HepG2 (cell line): ENCODE results near the gene FGFR2. TPM values are rescaled to one million over a fixed set of nuclear protein-coding genes. Genes with fewer than 3 reads are reported as not detected.

Experiments used
- ATAC-seq: fragments of 200-7000 bp; cut with Tn5 transposase; 3 replicates; pipeline ENCODE4 v1.9.1; 2020; ENCODE audit warnings: mild to moderate bottlenecking, moderate library complexity
- BruUV-seq: library from RNA; stranded (reverse); fragments of 400-500 nt; replicated peaks from 2 replicates; lab custom pipeline; 2021; lab: Mats Ljungman, UMichigan
- CTCF ChIA-PET: fragments of 300-600 bp; formaldehyde crosslinking; extraction: SDS; loops from one replicate; lab custom pipeline; 2021; ENCODE audit warnings: low total read pairs, inconsistent platforms, low intra/inter-chr PET ratio; lab: Yijun Ruan, JAX
- POLR2A ChIA-PET: fragments of 350-600 bp; sonication (Branson Sonifier 250); formaldehyde crosslinking; loops from one replicate; lab custom pipeline; 2020; ENCODE audit warnings: antibody characterized with exemption, inconsistent platforms; lab: Yijun Ruan, JAX
- DNase-seq: peaks from one replicate; pipeline ENCODE4 v3.0.0-alpha.2; 2015; ENCODE audit warnings: low spot score
- FAIRE-seq: peaks from 3 replicates; lab custom pipeline; 2011; peaks lifted over from hg19 to GRCh38; lab: Jason Lieb, UNC
- H2AFZ ChIP-seq: one replicate; pipeline ENCODE4 v1.6.1; 2011; ENCODE audit warnings: low read length, inconsistent platforms
- H3K27ac ChIP-seq: fragments of 300-600 bp; 3 replicates; pipeline ENCODE4 v1.8.0; 2011; ENCODE audit warnings: mixed run types, mild to moderate bottlenecking, mixed read lengths, low read length, inconsistent platforms; ENCODE audit not compliant: insufficient read depth; ENCODE audit errors: extremely low read length
- H3K27me3 ChIP-seq, 2 experiments: fragments of 200-600 bp in 1 of 2; 2 replicates in 1 of 2; 3 replicates in 1 of 2; pipeline versions ENCODE4 v1.6.0 to v1.8.0; 2011; ENCODE audit warnings: low read length in 2 of 2, mild to moderate bottlenecking in 2 of 2, moderate library complexity in 2 of 2, inconsistent platforms in 1 of 2; ENCODE audit not compliant: insufficient read depth in 2 of 2, control insufficient read depth in 1 of 2
- H3K36me3 ChIP-seq, 2 experiments: fragments of 200-600 bp in 1 of 2; replicated peaks in 1 of 2; 2 replicates in 1 of 2; 3 replicates in 1 of 2; pipeline versions ENCODE4 v1.5.1 to v1.8.0; 2011; ENCODE audit warnings: low read length in 2 of 2, inconsistent platforms in 1 of 2; ENCODE audit not compliant: insufficient read depth in 2 of 2, control insufficient read depth in 1 of 2
- H3K4me1 ChIP-seq: 2 replicates; pipeline ENCODE4 v1.5.1; 2012; ENCODE audit warnings: low read length, inconsistent platforms; ENCODE audit not compliant: insufficient read depth
- H3K4me2 ChIP-seq: 2 replicates; pipeline ENCODE4 v1.6.0; 2011; ENCODE audit warnings: low read depth, low read length, inconsistent platforms
- H3K4me3 ChIP-seq, 3 experiments: fragments of 200-600 bp in 1 of 3; sonication (generic), shearing (Covaris generic) in 1 of 3; replicated peaks in 1 of 3; 2 replicates each; pipeline ENCODE4 v1.5.1; 2011 to 2016; ENCODE audit warnings: low read length in 3 of 3, inconsistent platforms in 2 of 3, low read depth in 2 of 3, mild to moderate bottlenecking in 2 of 3, control low read depth in 1 of 3, mixed read lengths in 1 of 3; ENCODE audit not compliant: insufficient read depth in 1 of 3
- H3K79me2 ChIP-seq: one replicate; pipeline ENCODE4 v1.6.1; 2011; ENCODE audit warnings: low read length, inconsistent platforms; ENCODE audit not compliant: insufficient read depth
- H3K9ac ChIP-seq: 2 replicates; pipeline ENCODE4 v1.6.0; 2011; ENCODE audit warnings: mild to moderate bottlenecking, low read depth, low read length, inconsistent platforms; ENCODE audit not compliant: insufficient read depth
- H3K9me3 ChIP-seq: 2 replicates; pipeline ENCODE4 v1.5.1; 2012; ENCODE audit warnings: mild to moderate bottlenecking, low read length
- H4K20me1 ChIP-seq: 2 replicates; pipeline ENCODE4 v1.6.0; 2011; ENCODE audit warnings: inconsistent platforms, mild to moderate bottlenecking, low read length, moderate library complexity; ENCODE audit not compliant: insufficient read depth
- CENPBD1 ChIP-seq: sonication (generic); formaldehyde crosslinking; IDR thresholded peaks from 2 replicates; pipeline ENCODE4 v1.8.0; 2022; ENCODE audit warnings: missing genetic modification reagents, low read depth, mild to moderate bottlenecking, borderline replicate concordance
- DNMT1 ChIP-seq: sonication (generic); formaldehyde crosslinking; IDR thresholded peaks from 2 replicates; pipeline ENCODE4 v1.5.1; 2020; ENCODE audit warnings: mild to moderate bottlenecking, missing genetic modification reagents
- HMG20B ChIP-seq: conservative IDR thresholded peaks from 2 replicates; pipeline ENCODE4 v1.6.1; 2016; ENCODE audit warnings: missing genetic modification reagents, missing compliant biosample characterization
- NFKB2 ChIP-seq: sonication (generic); formaldehyde crosslinking; IDR thresholded peaks from 2 replicates; pipeline ENCODE4 v1.4.0; 2020; ENCODE audit warnings: missing genetic modification reagents, borderline replicate concordance
- PRPF4 ChIP-seq: fragments of 200-400 bp; formaldehyde crosslinking; IDR thresholded peaks from 2 replicates; pipeline ENCODE4 v1.6.1; 2016; ENCODE audit warnings: low read length, low read depth; ENCODE audit not compliant: poor library complexity, severe bottlenecking
- SMAD9 ChIP-seq: sonication (generic); formaldehyde crosslinking; IDR thresholded peaks from 2 replicates; pipeline ENCODE4 v1.5.1; 2020; ENCODE audit warnings: mild to moderate bottlenecking, missing genetic modification reagents
- ZBTB38 ChIP-seq: sonication (generic); formaldehyde crosslinking; IDR thresholded peaks from 2 replicates; pipeline ENCODE4 v1.5.1; 2020; ENCODE audit warnings: mild to moderate bottlenecking, missing genetic modification reagents
- ZC3H4 ChIP-seq: sonication (generic); formaldehyde crosslinking; IDR thresholded peaks from 2 replicates; pipeline ENCODE4 v1.4.0; 2020; ENCODE audit warnings: missing genetic modification reagents, borderline replicate concordance
- ZIK1 ChIP-seq: sonication (generic); formaldehyde crosslinking; IDR thresholded peaks from 2 replicates; pipeline ENCODE4 v1.5.0; 2020; ENCODE audit warnings: mild to moderate bottlenecking, low read depth, missing genetic modification reagents, borderline replicate concordance
- ZNF564 ChIP-seq: sonication (generic); formaldehyde crosslinking; IDR thresholded peaks from 2 replicates; pipeline ENCODE4 v1.8.1; 2023; ENCODE audit warnings: mild to moderate bottlenecking, missing genetic modification reagents
- ZSCAN31 ChIP-seq: sonication (generic); formaldehyde crosslinking; IDR thresholded peaks from 2 replicates; pipeline ENCODE4 v1.5.0; 2020; ENCODE audit warnings: low read depth, mild to moderate bottlenecking, missing genetic modification reagents
- WGBS: methylation state at CpG from one replicate; pipeline ENCODE4 v1.1.6; 2017; ENCODE audit warnings: low lambda C conversion rate; 5-methylcytosine and 5-hydroxymethylcytosine counted together
- in situ Hi-C: cut with HindIII; loops from 2 replicates; pipeline ENCODE4 v1.10.0; 2017; ENCODE audit warnings: low pct_unique_long_range_greater_than_20kb; ENCODE audit not compliant: extremely low pct_ligation_motif_present
- intact Hi-C: fragments of 100-400 bp; cut with micrococcal nuclease; formaldehyde crosslinking; loops from one replicate; pipeline ENCODE4 v1.10.0; 2022; ENCODE audit not compliant: unreplicated experiment
- polyA plus RNA-seq, 8 experiments: library from polyadenylated mRNA; depleted of rRNA in 3 of 8; stranded (reverse) in 7 of 8; unstranded in 1 of 8; fragments of >200 nt; fragmentation: Illumina TruSeq in 4 of 8; extraction: Trizol in 4 of 8; gene quantifications; 2 replicates each; pipeline versions ENCODE4 v1.2.1 to v1.2.3, GENCODE V29; 2011 to 2016; ENCODE audit warnings: low read depth in 4 of 8, missing spikeins in 1 of 8, mixed read lengths in 1 of 8; ENCODE audit not compliant: insufficient read depth in 1 of 8
- total RNA-seq, 5 experiments: library from RNA; depleted of rRNA; stranded (reverse); fragments of >200 nt; fragmentation: Illumina TruSeq; extraction: Trizol; gene quantifications; 2 replicates each; pipeline ENCODE4 v1.2.3, GENCODE V29; 2016; ENCODE audit warnings: low read depth in 1 of 5
- TF ChIP-seq, protein P1 (sequence below): sonication (generic); formaldehyde crosslinking; IDR thresholded peaks from 2 replicates; pipeline ENCODE4 v1.9.0; 2021; ENCODE audit warnings: mild to moderate bottlenecking, missing genetic modification reagents
- TF ChIP-seq, protein P2 (sequence below): sonication (generic); formaldehyde crosslinking; IDR thresholded peaks from 2 replicates; pipeline ENCODE4 v1.4.0; 2020; ENCODE audit warnings: missing genetic modification reagents

Gene FGFR2
- total and polyA plus RNA-seq, 2 of the 13 experiments (the other 11 are each of a cell fraction or from before 2014, with no cell fraction given), result 1.6 to 2.6 TPM

- no peak overlapping the region for H2AFZ ChIP-seq
- no peak overlapping the region for H3K27ac ChIP-seq
- ATAC-seq, result no peak
- DNase-seq, result no peak
- WGBS, result 90% methylated on average over 7 of the region's 7 CpGs
- H3K27me3 ChIP-seq, result no peaks in the 10 kb centered on the region; a peak in 1 of 5 replicates
- ChIA-PET POLR2A (no interaction called here), CTCF (no interaction called here)
- no peak overlapping the region for H3K9ac ChIP-seq
- peaks cover 33% of the 10 kb centered on the region for H3K4me1 ChIP-seq
- H3K9me3 ChIP-seq, result no peaks in the 10 kb centered on the region
- intact Hi-C loops, result no loop called here
- H3K79me2 ChIP-seq, result no peaks in the 10 kb centered on the region
- H4K20me1 ChIP-seq, result no peaks in the 10 kb centered on the region
- H3K36me3 ChIP-seq, result no peaks in the 10 kb centered on the region
- FAIRE-seq, result no peak
- BruUV-seq, result no TSS peak
- no peak overlapping the region for H3K4me3 ChIP-seq
- in situ Hi-C loops, result no loop called here
- H3K4me2 ChIP-seq, result no peak overlapping the region
- TF ChIP-seq DNMT1 (CRISPR knock-in tag) (no peak), ZSCAN31 (CRISPR knock-in tag) (no peak), NFKB2 (CRISPR knock-in tag) (no peak), HMG20B (CRISPR knock-in tag) (no peak), ZC3H4 (CRISPR knock-in tag) (no peak), SMAD9 (no peak), PRPF4 (no peak), CENPBD1 (CRISPR knock-in tag) (no peak), ZBTB38 (CRISPR knock-in tag) (no peak), ZNF564 (CRISPR knock-in tag) (no peak), ZIK1 (CRISPR knock-in tag) (no peak)
- TF ChIP-seq, protein P1, sequence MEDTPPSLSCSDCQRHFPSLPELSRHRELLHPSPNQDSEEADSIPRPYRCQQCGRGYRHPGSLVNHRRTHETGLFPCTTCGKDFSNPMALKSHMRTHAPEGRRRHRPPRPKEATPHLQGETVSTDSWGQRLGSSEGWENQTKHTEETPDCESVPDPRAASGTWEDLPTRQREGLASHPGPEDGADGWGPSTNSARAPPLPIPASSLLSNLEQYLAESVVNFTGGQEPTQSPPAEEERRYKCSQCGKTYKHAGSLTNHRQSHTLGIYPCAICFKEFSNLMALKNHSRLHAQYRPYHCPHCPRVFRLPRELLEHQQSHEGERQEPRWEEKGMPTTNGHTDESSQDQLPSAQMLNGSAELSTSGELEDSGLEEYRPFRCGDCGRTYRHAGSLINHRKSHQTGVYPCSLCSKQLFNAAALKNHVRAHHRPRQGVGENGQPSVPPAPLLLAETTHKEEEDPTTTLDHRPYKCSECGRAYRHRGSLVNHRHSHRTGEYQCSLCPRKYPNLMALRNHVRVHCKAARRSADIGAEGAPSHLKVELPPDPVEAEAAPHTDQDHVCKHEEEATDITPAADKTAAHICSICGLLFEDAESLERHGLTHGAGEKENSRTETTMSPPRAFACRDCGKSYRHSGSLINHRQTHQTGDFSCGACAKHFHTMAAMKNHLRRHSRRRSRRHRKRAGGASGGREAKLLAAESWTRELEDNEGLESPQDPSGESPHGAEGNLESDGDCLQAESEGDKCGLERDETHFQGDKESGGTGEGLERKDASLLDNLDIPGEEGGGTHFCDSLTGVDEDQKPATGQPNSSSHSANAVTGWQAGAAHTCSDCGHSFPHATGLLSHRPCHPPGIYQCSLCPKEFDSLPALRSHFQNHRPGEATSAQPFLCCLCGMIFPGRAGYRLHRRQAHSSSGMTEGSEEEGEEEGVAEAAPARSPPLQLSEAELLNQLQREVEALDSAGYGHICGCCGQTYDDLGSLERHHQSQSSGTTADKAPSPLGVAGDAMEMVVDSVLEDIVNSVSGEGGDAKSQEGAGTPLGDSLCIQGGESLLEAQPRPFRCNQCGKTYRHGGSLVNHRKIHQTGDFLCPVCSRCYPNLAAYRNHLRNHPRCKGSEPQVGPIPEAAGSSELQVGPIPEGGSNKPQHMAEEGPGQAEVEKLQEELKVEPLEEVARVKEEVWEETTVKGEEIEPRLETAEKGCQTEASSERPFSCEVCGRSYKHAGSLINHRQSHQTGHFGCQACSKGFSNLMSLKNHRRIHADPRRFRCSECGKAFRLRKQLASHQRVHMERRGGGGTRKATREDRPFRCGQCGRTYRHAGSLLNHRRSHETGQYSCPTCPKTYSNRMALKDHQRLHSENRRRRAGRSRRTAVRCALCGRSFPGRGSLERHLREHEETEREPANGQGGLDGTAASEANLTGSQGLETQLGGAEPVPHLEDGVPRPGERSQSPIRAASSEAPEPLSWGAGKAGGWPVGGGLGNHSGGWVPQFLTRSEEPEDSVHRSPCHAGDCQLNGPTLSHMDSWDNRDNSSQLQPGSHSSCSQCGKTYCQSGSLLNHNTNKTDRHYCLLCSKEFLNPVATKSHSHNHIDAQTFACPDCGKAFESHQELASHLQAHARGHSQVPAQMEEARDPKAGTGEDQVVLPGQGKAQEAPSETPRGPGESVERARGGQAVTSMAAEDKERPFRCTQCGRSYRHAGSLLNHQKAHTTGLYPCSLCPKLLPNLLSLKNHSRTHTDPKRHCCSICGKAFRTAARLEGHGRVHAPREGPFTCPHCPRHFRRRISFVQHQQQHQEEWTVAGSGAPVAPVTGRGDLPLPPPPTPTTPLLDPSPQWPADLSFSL (CRISPR knock-in tag), result no peak
- TF ChIP-seq, protein P2, sequence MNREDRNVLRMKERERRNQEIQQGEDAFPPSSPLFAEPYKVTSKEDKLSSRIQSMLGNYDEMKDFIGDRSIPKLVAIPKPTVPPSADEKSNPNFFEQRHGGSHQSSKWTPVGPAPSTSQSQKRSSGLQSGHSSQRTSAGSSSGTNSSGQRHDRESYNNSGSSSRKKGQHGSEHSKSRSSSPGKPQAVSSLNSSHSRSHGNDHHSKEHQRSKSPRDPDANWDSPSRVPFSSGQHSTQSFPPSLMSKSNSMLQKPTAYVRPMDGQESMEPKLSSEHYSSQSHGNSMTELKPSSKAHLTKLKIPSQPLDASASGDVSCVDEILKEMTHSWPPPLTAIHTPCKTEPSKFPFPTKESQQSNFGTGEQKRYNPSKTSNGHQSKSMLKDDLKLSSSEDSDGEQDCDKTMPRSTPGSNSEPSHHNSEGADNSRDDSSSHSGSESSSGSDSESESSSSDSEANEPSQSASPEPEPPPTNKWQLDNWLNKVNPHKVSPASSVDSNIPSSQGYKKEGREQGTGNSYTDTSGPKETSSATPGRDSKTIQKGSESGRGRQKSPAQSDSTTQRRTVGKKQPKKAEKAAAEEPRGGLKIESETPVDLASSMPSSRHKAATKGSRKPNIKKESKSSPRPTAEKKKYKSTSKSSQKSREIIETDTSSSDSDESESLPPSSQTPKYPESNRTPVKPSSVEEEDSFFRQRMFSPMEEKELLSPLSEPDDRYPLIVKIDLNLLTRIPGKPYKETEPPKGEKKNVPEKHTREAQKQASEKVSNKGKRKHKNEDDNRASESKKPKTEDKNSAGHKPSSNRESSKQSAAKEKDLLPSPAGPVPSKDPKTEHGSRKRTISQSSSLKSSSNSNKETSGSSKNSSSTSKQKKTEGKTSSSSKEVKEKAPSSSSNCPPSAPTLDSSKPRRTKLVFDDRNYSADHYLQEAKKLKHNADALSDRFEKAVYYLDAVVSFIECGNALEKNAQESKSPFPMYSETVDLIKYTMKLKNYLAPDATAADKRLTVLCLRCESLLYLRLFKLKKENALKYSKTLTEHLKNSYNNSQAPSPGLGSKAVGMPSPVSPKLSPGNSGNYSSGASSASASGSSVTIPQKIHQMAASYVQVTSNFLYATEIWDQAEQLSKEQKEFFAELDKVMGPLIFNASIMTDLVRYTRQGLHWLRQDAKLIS, result no peak
Observed at GRCh38 chr10:121556455-121556854, 41.8 kb downstream of the FGFR2 start.
